K562 (cell line): ENCODE data around the gene LRRC59. TPM values are rescaled to one million over a fixed set of nuclear protein-coding genes. Genes with fewer than 3 reads are reported as not detected.

ENCODE experiments used
- CREB3L1 ChIP-seq: fragments of 450-650 bp; IDR thresholded peaks from 2 replicates; pipeline ENCODE4 v1.6.1; 2014; ENCODE audit warnings: low read depth, mild to moderate bottlenecking, moderate library complexity, borderline replicate concordance
- CSDE1 ChIP-seq, 2 experiments: fragments of 450-650 bp; IDR thresholded peaks; 2 replicates each; pipeline ENCODE4 v1.6.1; 2016; ENCODE audit warnings: mild to moderate bottlenecking in 1 of 2
- E2F5 ChIP-seq: sonication (generic); formaldehyde crosslinking; IDR thresholded peaks from 2 replicates; pipeline ENCODE4 v1.8.0; 2022; ENCODE audit warnings: mild to moderate bottlenecking, missing genetic modification reagents
- ETS2 ChIP-seq: IDR thresholded peaks from 2 replicates; pipeline ENCODE4 v1.6.1; 2016; ENCODE audit warnings: borderline replicate concordance, missing genetic modification characterization, mild to moderate bottlenecking, moderate library complexity, missing compliant biosample characterization; ENCODE audit not compliant: poor library complexity, severe bottlenecking
- EWSR1 ChIP-seq: fragments of 450-650 bp; IDR thresholded peaks from 2 replicates; pipeline ENCODE4 v1.6.1; 2018; ENCODE audit warnings: borderline replicate concordance, mild to moderate bottlenecking, low read depth, moderate library complexity; ENCODE audit not compliant: partially characterized antibody
- FOXJ3 ChIP-seq: sonication (generic); formaldehyde crosslinking; IDR thresholded peaks from 2 replicates; pipeline ENCODE4 v1.4.0; 2020; ENCODE audit warnings: mild to moderate bottlenecking, missing genetic modification reagents
- GABPA ChIP-seq: fragments of 200-800 bp; sonication (Bioruptor generic); conservative IDR thresholded peaks from 2 replicates; pipeline ENCODE4 v1.6.1; 2016; ENCODE audit warnings: low read depth, missing genetic modification characterization, missing compliant biosample characterization
- HMBOX1 ChIP-seq: sonication (generic); IDR thresholded peaks from 2 replicates; pipeline ENCODE4 v1.6.1; 2016
- JUND ChIP-seq, 2 experiments: IDR thresholded peaks; 2 replicates in 1 of 2; 3 replicates in 1 of 2; pipeline ENCODE4 v1.6.1; 2011; ENCODE audit warnings: borderline replicate concordance in 2 of 2, low read depth in 2 of 2, low read length in 2 of 2, improper control_type of control experiment in 1 of 2, missing biosample characterization in 1 of 2, missing genetic modification characterization in 1 of 2, missing genetic modification reagents in 1 of 2
- KAT8 ChIP-seq: fragments of 450-650 bp; IDR thresholded peaks from 2 replicates; pipeline ENCODE4 v1.6.1; 2016; ENCODE audit warnings: low read depth, mild to moderate bottlenecking
- KDM4B ChIP-seq, 2 experiments: fragments of 450-650 bp in 1 of 2; sonication (generic) in 1 of 2; IDR thresholded peaks; 2 replicates each; pipeline ENCODE4 v1.6.1; 2016 to 2017; ENCODE audit warnings: borderline replicate concordance in 2 of 2, antibody characterized with exemption in 1 of 2, low read depth in 1 of 2, mild to moderate bottlenecking in 1 of 2
- MYC ChIP-seq, 2 experiments: fragments of 250-450 bp in 1 of 2; sonication (Bioruptor Pico) in 1 of 2; IDR thresholded peaks; 2 replicates each; pipeline versions ENCODE4 v1.5.1 to v1.6.1; 2012 to 2021; ENCODE audit warnings: low read depth in 2 of 2, borderline replicate concordance in 1 of 2, improper control_type of control experiment in 1 of 2, low read length in 1 of 2, mild to moderate bottlenecking in 1 of 2, moderate library complexity in 1 of 2
- OTX1 ChIP-seq: fragments of 450-650 bp; formaldehyde crosslinking; IDR thresholded peaks from 2 replicates; pipeline ENCODE4 v1.4.0; 2022; ENCODE audit warnings: mild to moderate bottlenecking
- PHB2 ChIP-seq: fragments of 450-650 bp; IDR thresholded peaks from 2 replicates; pipeline ENCODE4 v1.6.1; 2017; ENCODE audit warnings: low read depth
- PRPF4 ChIP-seq: fragments of 200-400 bp; formaldehyde crosslinking; IDR thresholded peaks from one replicate; pipeline ENCODE4 v1.6.1; 2017; ENCODE audit warnings: low read length, low read depth, mild to moderate bottlenecking; ENCODE audit not compliant: insufficient read depth, poor library complexity, severe bottlenecking
- TAF1 ChIP-seq: IDR thresholded peaks from 2 replicates; pipeline ENCODE4 v1.6.1; 2011; ENCODE audit warnings: mild to moderate bottlenecking, low read length, moderate library complexity; ENCODE audit not compliant: insufficient read depth, control insufficient read depth, severe bottlenecking; ENCODE audit errors: extremely low read depth
- ZNF518B ChIP-seq: fragments of 250-450 bp; sonication (Bioruptor Pico); IDR thresholded peaks from 2 replicates; pipeline ENCODE4 v1.5.0; 2021; ENCODE audit warnings: mild to moderate bottlenecking, moderate library complexity
- polyA plus RNA-seq, 8 experiments: library from polyadenylated mRNA; depleted of rRNA in 4 of 8; stranded (reverse) in 5 of 8; unstranded in 3 of 8; fragments of >200 nt; fragmentation: Nextera tagmentation in 2 of 8; fragmentation: Illumina TruSeq in 1 of 8; extraction: Ambion mirVana in 2 of 8; extraction: Trizol in 1 of 8; gene quantifications; 2 replicates each; pipeline versions ENCODE4 v1.2.1 to v1.2.3, GENCODE V29; 2011 to 2014; ENCODE audit warnings: inconsistent platforms in 1 of 8, missing spikeins in 1 of 8
- total RNA-seq, 7 experiments: library from RNA; depleted of rRNA in 6 of 7; stranded (reverse); fragments of >200 nt in 6 of 7; fragmentation: Illumina TruSeq in 2 of 7; extraction: Trizol in 2 of 7; gene quantifications; 2 replicates each; pipeline versions ENCODE4 v1.2.1 to v1.2.3, GENCODE V29; 2011 to 2021; ENCODE audit warnings: low replicate concordance in 1 of 7

The LRRC59 gene
- total and polyA plus RNA-seq, 9 of the 15 experiments (the other 6 are each of a cell fraction or from before 2014, with no cell fraction given): 27.8 to 244 (median 154) TPM

GRCh38 chr17:50372758-50373556 is 24.4 kb downstream of the LRRC59 start, which contains the start of the genes EME1 and MRPL27 (continued):
- no peak; a peak in 1 of 4 replicates for TF ChIP-seq CSDE1 (IDR thresholded peaks at IDR 0.05)
- peak; percentile 98 for TF ChIP-seq MYC (IDR thresholded peaks at IDR 0.05; ENCODE audit: low read depth, low read length)
- peak; percentile 78; the same call in 1 of the 2 replicates for TF ChIP-seq MYC (CRISPR knock-in tag; IDR thresholded peaks at IDR 0.05; ENCODE audit: borderline replicate concordance, low read depth)
- TF ChIP-seq E2F5: no peak
- TF ChIP-seq OTX1: peak; percentile 97
- peak; percentile 100 for TF ChIP-seq GABPA (tag)
- TF ChIP-seq HMBOX1: no peak
- peak in 1 of 2 experiments; percentile 93; a peak in 2 of 4 replicates for TF ChIP-seq KDM4B (IDR thresholded peaks at IDR 0.05; ENCODE audit: borderline replicate concordance in 2 of 2, low read depth in 1 of 2)
- TF ChIP-seq PRPF4: no peak
- no peak for TF ChIP-seq PHB2
- TF ChIP-seq CREB3L1: peak; percentile 99
- peak; percentile 95 for TF ChIP-seq TAF1
- peak; percentile 3; the same call in 1 of the 2 replicates for TF ChIP-seq JUND (IDR thresholded peaks at IDR 0.05; ENCODE audit: borderline replicate concordance, low read depth, low read length)
- peak; percentile 53; the same call in 1 of the 3 replicates for TF ChIP-seq JUND (tag; IDR thresholded peaks at IDR 0.05; ENCODE audit: borderline replicate concordance, low read depth, low read length)
- TF ChIP-seq FOXJ3: no peak
- no peak for TF ChIP-seq ETS2
- TF ChIP-seq KAT8: no peak
- no peak for TF ChIP-seq EWSR1
- TF ChIP-seq ZNF518B (CRISPR knock-in tag): no peak
